Lower leg skin (tissue), 4 donors: ENCODE data around the gene PACRG. TPM values are rescaled to one million over a fixed set of nuclear protein-coding genes. Genes with fewer than 3 reads are reported as not detected.

Experiments
- DNase-seq, 2 donors: peaks; one replicate each; pipeline ENCODE4 v3.0.0-alpha.2; 2019; ENCODE audit warnings: low spot score in 2 of 2
- H3K4me3 ChIP-seq: fragments of 200-600 bp; sonication (generic); 2 replicates; pipeline ENCODE4 v1.5.1; 2017; ENCODE audit warnings: mild to moderate bottlenecking, low read depth; ENCODE audit not compliant: poor library complexity, severe bottlenecking
- POLR2A ChIP-seq, 2 donors: fragments of 450-650 bp; IDR thresholded peaks; one replicate each; pipeline ENCODE4 v1.6.1; 2016 to 2017; ENCODE audit warnings: antibody characterized with exemption in 2 of 2, mild to moderate bottlenecking in 1 of 2, moderate library complexity in 1 of 2
- WGBS, 2 donors: methylation state at CpG; one replicate each; pipeline ENCODE4 v1.1.5; 2018; 5-methylcytosine and 5-hydroxymethylcytosine counted together
- intact Hi-C: fragments of 100-400 bp; cut with DNase I; formaldehyde crosslinking; loops from one replicate; pipeline ENCODE4 v1.15.0; 2023; ENCODE audit warnings: low total_unique reads
- total RNA-seq, 4 donors: library from RNA; depleted of rRNA; stranded (reverse); fragments of >200 nt; gene quantifications; one replicate each; pipeline ENCODE4 v1.1.0, GENCODE V29; 2016
- TF ChIP-seq, protein P1 (sequence below), 3 donors: fragments of 450-650 bp; IDR thresholded peaks; one replicate each; pipeline ENCODE4 v1.5.1; 2016; ENCODE audit warnings: antibody characterized with exemption in 3 of 3, mild to moderate bottlenecking in 3 of 3, moderate library complexity in 2 of 3

The PACRG gene
- total RNA-seq, 4 donors from 2014 or later, result 0.38 to 3.9 (median 3.4) TPM; not detected in 1

DNA sequence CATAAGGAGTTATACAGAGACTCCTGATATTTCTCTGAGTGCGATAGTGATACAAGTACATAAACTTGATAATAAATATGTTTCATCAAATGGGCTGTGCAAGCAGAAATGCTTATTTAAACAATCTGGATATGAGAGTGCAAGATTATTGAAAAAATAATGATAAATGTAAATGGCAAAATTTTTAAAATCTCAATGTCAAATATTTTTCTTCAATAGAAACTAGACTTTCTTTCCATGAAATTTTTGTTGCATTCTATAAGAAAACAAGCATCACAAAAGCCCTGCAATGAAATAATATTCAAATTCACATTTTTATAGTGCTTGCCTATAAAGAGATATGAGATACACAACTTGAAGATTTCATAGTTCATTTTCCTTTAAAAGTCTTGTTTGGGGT lies 2.7 kb downstream of the PACRG start:
- 98 to 100% methylated on average over 1 of the region's 1 CpG for WGBS, 2 donors
- intact Hi-C loops, result no loop called here

DNA sequence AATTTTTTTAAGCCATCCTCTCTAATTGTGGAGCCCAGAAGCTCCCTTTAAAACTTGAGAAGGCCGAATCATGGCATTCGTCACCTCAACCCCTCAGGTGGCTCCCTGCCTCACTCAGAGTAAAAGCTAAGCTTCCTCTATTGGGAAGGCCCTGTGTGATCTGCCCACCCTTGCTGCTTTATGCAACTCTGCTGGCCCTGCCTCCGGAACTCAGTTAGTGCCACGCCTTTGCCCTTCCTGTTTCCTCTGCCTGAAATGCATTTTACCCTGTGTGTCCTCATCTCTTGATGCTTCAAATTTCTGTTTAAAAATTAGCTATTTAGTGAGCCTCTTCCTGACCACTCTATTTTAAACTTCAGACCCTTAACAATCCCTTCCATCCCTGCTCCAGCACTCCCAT lies 5.7 kb downstream of the PACRG start:
- H3K4me3 ChIP-seq, result no peak overlapping the region
- intact Hi-C loops, result no loop called here
- 69 to 82% methylated on average over 4 of the region's 4 CpGs for WGBS, 2 donors
- DNase-seq, result no peak
- TF ChIP-seq, protein P1, sequence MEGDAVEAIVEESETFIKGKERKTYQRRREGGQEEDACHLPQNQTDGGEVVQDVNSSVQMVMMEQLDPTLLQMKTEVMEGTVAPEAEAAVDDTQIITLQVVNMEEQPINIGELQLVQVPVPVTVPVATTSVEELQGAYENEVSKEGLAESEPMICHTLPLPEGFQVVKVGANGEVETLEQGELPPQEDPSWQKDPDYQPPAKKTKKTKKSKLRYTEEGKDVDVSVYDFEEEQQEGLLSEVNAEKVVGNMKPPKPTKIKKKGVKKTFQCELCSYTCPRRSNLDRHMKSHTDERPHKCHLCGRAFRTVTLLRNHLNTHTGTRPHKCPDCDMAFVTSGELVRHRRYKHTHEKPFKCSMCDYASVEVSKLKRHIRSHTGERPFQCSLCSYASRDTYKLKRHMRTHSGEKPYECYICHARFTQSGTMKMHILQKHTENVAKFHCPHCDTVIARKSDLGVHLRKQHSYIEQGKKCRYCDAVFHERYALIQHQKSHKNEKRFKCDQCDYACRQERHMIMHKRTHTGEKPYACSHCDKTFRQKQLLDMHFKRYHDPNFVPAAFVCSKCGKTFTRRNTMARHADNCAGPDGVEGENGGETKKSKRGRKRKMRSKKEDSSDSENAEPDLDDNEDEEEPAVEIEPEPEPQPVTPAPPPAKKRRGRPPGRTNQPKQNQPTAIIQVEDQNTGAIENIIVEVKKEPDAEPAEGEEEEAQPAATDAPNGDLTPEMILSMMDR (IDR thresholded peaks at IDR 0.05), result no peak
- no peak for TF ChIP-seq POLR2A (IDR thresholded peaks at IDR 0.05)

More for the DNA sequence above, 2.7 kb downstream of the PACRG start:
- TF ChIP-seq, protein P1 (IDR thresholded peaks at IDR 0.05), result no peak
- no peak for TF ChIP-seq POLR2A (IDR thresholded peaks at IDR 0.05)
- no peak overlapping the region for H3K4me3 ChIP-seq
- no peak for DNase-seq

DNA sequence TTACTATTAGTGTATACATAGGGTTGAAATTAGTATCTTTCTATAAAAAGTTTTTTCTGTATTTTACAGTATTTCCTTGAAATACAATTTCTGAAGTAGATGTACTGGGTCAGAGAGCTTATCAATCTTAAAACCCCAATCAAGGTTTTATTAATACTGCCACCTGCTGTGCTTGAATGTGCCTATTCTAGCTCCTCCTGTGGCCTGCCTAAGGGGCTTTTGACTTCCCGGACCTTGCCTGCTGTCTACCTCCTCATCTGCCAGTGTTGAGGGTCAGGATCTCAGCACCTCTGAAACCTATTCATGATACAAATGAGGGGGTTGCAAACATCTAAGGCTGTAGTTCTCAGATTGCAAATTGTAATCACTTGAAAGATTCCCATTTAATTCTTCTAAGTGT lies 9.2 kb downstream of the PACRG start:
- no peak for DNase-seq
- intact Hi-C loops, result no loop called here
- no peak overlapping the region for H3K4me3 ChIP-seq
- TF ChIP-seq, protein P1 (IDR thresholded peaks at IDR 0.05), result no peak
- no peak for TF ChIP-seq POLR2A (IDR thresholded peaks at IDR 0.05)
- WGBS, 2 donors, result 26 to 29% methylated on average over 1 of the region's 1 CpG

DNA sequence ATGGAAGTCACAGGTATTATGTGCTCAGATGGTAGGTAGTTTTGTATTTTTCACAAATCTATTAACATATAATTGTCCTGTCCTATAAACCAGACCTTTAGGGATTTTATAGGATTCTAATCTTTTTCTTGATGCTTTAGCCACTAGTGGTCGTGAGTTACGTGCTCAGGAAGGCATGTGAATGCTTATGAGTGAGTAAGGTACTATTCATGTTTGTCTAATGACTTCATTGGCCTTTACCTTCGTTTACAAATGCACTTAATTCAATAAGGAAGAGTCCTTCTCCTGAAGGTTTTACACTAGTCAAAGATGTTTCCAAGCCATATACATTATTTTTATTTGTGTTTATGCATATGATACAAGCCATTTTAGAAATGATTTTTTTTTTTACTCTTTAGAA lies 23.0 kb downstream of the PACRG start:
- 69 to 73% methylated on average over 3 of the region's 3 CpGs for WGBS, 2 donors
- no peak overlapping the region for H3K4me3 ChIP-seq
- DNase-seq, result no peak
- TF ChIP-seq, protein P1 (IDR thresholded peaks at IDR 0.05), result no peak
- TF ChIP-seq POLR2A (IDR thresholded peaks at IDR 0.05), result no peak
- intact Hi-C loops, result no loop called here

DNA sequence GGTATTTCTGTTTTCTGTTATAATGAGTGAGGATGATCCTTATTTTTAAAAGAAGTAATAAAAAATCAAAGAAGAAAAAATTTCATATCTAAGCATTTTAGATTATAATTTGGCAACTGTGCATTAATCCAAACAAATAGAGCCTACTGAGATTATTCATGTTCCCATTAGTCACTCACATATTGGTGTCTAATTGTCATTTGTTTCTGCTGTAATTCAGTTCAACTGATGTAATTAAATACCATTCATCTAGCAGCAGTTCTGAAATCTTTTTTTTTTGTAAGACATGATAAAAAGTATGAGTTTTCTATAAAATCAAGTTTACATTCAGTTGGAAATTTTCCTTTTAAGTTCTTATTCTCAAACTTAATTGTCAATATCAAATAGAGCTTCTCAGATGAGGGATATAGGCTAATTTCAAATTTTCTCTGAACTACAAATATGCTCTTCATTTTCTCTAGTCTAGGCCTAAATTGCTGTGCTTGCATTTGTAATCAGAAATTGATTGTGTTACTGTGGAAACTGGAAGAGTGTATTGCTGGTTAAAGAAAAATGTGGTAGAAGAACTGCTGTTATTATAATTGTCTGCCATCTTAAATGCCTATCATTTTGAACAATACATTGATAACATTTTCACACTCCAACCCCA lies 23.6 kb downstream of the PACRG start:
- TF ChIP-seq, protein P1 (IDR thresholded peaks at IDR 0.05), result no peak
- TF ChIP-seq POLR2A (IDR thresholded peaks at IDR 0.05), result no peak
- no peak for DNase-seq
- no peak overlapping the region for H3K4me3 ChIP-seq
- intact Hi-C loops, result no loop called here

DNA sequence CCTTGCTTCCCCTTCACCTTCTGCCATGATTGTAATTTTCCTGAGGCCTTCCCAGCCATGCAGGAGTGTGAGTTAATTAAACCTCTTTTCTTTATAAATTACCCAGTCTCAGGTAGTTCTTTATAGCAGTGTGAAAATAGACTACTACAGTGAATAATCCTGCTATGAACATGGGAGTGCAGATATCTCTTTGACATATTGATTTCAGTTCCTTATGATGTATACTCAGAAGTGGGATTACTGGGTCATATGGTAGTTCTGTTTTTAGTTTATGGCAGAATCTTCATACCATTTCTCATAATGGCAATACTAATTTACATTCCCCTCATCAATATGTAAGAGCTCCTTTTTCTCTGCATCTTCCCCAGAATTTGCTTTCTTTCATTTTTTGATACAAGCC lies 26.0 kb downstream of the PACRG start:
- TF ChIP-seq, protein P1 (IDR thresholded peaks at IDR 0.05), result no peak
- TF ChIP-seq POLR2A (IDR thresholded peaks at IDR 0.05), result no peak
- no peak overlapping the region for H3K4me3 ChIP-seq
- intact Hi-C loops, result no loop called here
- no peak for DNase-seq
